ENCODE measurements around the gene KIAA0319L.

DNA sequence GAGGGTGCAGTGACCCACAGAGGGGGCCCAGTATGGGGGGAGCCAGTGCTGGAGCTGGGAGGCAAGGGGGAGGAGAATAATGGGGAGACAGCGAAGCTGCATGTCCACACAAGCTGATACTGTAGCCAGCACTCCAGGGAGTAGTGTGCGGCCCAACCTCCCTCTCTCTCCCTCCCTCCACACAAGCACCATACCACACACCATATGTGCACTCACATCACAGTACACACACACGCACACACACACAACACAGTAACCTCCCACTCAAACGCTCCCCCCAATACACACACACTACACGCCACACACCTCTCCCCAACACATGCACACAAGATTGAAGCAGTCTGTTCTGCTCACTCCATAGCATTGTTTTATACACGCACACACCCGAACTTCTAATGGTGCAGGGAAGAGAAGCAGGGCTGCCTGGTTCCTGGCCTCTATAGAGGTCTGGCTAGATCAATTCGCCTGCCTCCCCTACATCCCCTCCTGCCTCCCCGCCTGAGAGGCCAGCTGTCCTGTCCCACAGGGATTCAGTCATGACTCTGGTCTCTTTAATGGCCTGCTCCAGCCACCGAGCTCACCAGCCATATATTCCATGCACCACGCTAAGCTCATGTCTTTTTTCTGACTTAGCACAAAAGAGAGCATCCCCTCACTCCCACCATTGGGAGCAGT is 4.2 kb upstream of the KIAA0319L start:
- TF ChIP-seq, protein P1, sequence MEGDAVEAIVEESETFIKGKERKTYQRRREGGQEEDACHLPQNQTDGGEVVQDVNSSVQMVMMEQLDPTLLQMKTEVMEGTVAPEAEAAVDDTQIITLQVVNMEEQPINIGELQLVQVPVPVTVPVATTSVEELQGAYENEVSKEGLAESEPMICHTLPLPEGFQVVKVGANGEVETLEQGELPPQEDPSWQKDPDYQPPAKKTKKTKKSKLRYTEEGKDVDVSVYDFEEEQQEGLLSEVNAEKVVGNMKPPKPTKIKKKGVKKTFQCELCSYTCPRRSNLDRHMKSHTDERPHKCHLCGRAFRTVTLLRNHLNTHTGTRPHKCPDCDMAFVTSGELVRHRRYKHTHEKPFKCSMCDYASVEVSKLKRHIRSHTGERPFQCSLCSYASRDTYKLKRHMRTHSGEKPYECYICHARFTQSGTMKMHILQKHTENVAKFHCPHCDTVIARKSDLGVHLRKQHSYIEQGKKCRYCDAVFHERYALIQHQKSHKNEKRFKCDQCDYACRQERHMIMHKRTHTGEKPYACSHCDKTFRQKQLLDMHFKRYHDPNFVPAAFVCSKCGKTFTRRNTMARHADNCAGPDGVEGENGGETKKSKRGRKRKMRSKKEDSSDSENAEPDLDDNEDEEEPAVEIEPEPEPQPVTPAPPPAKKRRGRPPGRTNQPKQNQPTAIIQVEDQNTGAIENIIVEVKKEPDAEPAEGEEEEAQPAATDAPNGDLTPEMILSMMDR (IDR thresholded peaks at IDR 0.05; ENCODE audit: low read depth, low read length, missing input control), result no peak
- TF ChIP-seq MAX (IDR thresholded peaks at IDR 0.05), result no peak

Data from liver (tissue), 2 donors.